Psoas muscle (tissue), 8 donors: ENCODE results near the gene VPS25. TPM values are rescaled to one million over a fixed set of nuclear protein-coding genes. Genes with fewer than 3 reads are reported as not detected.

ENCODE experiments used
- ATAC-seq, 4 donors: fragments of 200-7000 bp; cut with Tn5 transposase; one replicate each; pipeline ENCODE4 v1.9.1; 2020; ENCODE audit warnings: moderate library complexity in 3 of 4, mild to moderate bottlenecking in 2 of 4
- DNase-seq, 2 donors: peaks; one replicate each; pipeline ENCODE4 v3.0.0-alpha.2; 2020
- H3K27ac ChIP-seq: fragments of 200-600 bp; one replicate; pipeline ENCODE4 v1.8.0; 2022
- H3K27me3 ChIP-seq, 3 donors: fragments of 200-600 bp in 1 of 3; one replicate each; pipeline versions ENCODE4 v1.6.1 to v1.8.0; 2013 to 2022; ENCODE audit warnings: low read length in 2 of 3, mild to moderate bottlenecking in 2 of 3, moderate library complexity in 1 of 3; ENCODE audit not compliant: insufficient read depth in 3 of 3
- H3K36me3 ChIP-seq, 2 donors: fragments of 200-600 bp in 1 of 2; one replicate each; pipeline versions ENCODE4 v1.6.1 to v1.8.0; 2013 to 2022; ENCODE audit warnings: low read depth in 1 of 2, mild to moderate bottlenecking in 1 of 2, moderate library complexity in 1 of 2; ENCODE audit not compliant: insufficient read depth in 1 of 2
- H3K4me1 ChIP-seq: fragments of 200-600 bp; one replicate; pipeline ENCODE4 v1.8.0; 2022
- H3K4me3 ChIP-seq: fragments of 200-600 bp; one replicate; pipeline ENCODE4 v1.8.0; 2022; ENCODE audit warnings: mild to moderate bottlenecking
- H3K9me3 ChIP-seq: fragments of 200-600 bp; one replicate; pipeline ENCODE4 v1.8.0; 2022
- CTCF ChIP-seq: fragments of 200-600 bp; IDR thresholded peaks from one replicate; pipeline ENCODE4 v1.8.0; 2022; ENCODE audit warnings: antibody characterized with exemption
- WGBS, 3 donors: extraction: QIAGEN DNeasy Blood & Tissue Kit; methylation state at CpG; one replicate each; pipeline versions ENCODE4 v1.1.6 to v1.1.7; 2013; 5-methylcytosine and 5-hydroxymethylcytosine counted together
- intact Hi-C, 2 donors: fragments of 100-400 bp; cut with DNase I; formaldehyde crosslinking; loops; one replicate each; pipeline versions ENCODE4 v1.11.0 to v1.14.2; 2022
- polyA plus RNA-seq, 3 donors: library from polyadenylated mRNA; stranded (reverse); fragments of 200-250 nt; gene quantifications; one replicate each; pipeline ENCODE4 v1.2.3, GENCODE V29; 2013
- total RNA-seq, 4 donors: library from RNA; stranded (reverse); fragmentation: NEBNext Ultra II Directional in 2 of 4; extraction: Animal tissue kit (Norgen Biotek cat#: 25700) in 2 of 4; gene quantifications; one replicate each; pipeline versions ENCODE4 v1.2.1 to v1.2.4, GENCODE V29; 2021 to 2023
- donor health status: healthy with polysubstance abuse.
- donor health status: DM: no; HTN: no; CAD: no; lungs with moderate emphysema.
- donor health status: Bipolar disorder and iron deficiency.
- donor health status: healthy.
- donor health status: DM: yes; HTN: yes; CAD: no.
- donor health status: DM: no; HTN: no; CAD: no.
- donor health status: DM: no; HTN: no; CAD: no.
- donor health status: DM: yes; HTN: yes; CAD: no.

The VPS25 gene
- total and polyA plus RNA-seq, 7 donors = 38.6 to 73.3 (median 45.2) TPM

- intact Hi-C loops = loop anchor here in 1 of 2 donors (5.0 kb wide), 1 partner anchor 51 kb away; no protein-coding TSS in a partner anchor
- peak overlapping the region; percentile 88 for H3K27ac ChIP-seq
- H3K4me3 ChIP-seq = peak overlapping the region; percentile 76
- H3K9me3 ChIP-seq = no peaks in the 10 kb centered on the region
- DNase-seq = no peak
- no peak for ATAC-seq
- 48 to 61% (median 49%) methylated on average over 10 of the region's 10 CpGs for WGBS, 3 donors
- peaks cover 0 to 2% of the 10 kb centered on the region in 2 donors for H3K36me3 ChIP-seq
- H3K4me1 ChIP-seq = peaks cover 17% of the 10 kb centered on the region
- no peak for TF ChIP-seq CTCF
- H3K27me3 ChIP-seq = no peaks in the 10 kb centered on the region
These were observed 29.5 kb upstream of the VPS25 start for GRCh38 chr17:42743595-42744282.

GRCh38 chr17:42744283-42744805, 28.9 kb upstream of the VPS25 start:
- no peak for TF ChIP-seq CTCF
- DNase-seq (peak; percentile 84 to 91), ATAC-seq (peak; percentile 76 to 85 (median 80))
- H3K27me3 ChIP-seq = no peaks in the 10 kb centered on the region
- no peaks in the 10 kb centered on the region for H3K9me3 ChIP-seq
- H3K4me3 ChIP-seq = peak overlapping the region; percentile 76
- peaks cover 0 to 2% of the 10 kb centered on the region in 2 donors for H3K36me3 ChIP-seq
- 1% methylated on average over 22 to 32 of the region's 32 CpGs for WGBS, 3 donors
- intact Hi-C loops = loop anchor here in 1 of 2 donors (5.0 kb wide), 1 partner anchor 52 kb away; no protein-coding TSS in a partner anchor
- peaks cover 17% of the 10 kb centered on the region for H3K4me1 ChIP-seq
- peak overlapping the region; percentile 88 for H3K27ac ChIP-seq

GRCh38 chr17:42744806-42745617, 28.2 kb upstream of the VPS25 start, which contains the start of gene EZH1:
Gene EZH1 (minus strand): TSS chr17:42745040. CDS start chr17:42728941, 16,099 bp downstream.
- Histone ChIP-seq H3K4me1 (peaks cover 17% of the 10 kb centered on the region), H3K9me3 (no peaks in the 10 kb centered on the region), H3K4me3 (peak within 1 kb of the TSS; percentile 76), H3K27me3 (no peaks in the 10 kb centered on the region), H3K36me3 (peaks cover 0 to 2% of the 10 kb centered on the region in 2 donors), H3K27ac (peak within 1 kb of the TSS; percentile 88)
- peak; percentile 97 to 98 (median 98) for ATAC-seq
- 4 to 7% (median 6%) methylated on average over 37 to 50 of the region's 50 CpGs for WGBS, 3 donors
- intact Hi-C loops = loop anchor here in 1 of 2 donors (5.0 kb wide), 1 partner anchor 53 kb away; no protein-coding TSS in a partner anchor
- DNase-seq = peak; percentile 90 to 96
- no peak for TF ChIP-seq CTCF

- TF ChIP-seq CTCF = no peak
- H3K36me3 ChIP-seq = no peaks in the 10 kb centered on the region
- no peaks in the 10 kb centered on the region for H3K27me3 ChIP-seq
- DNase-seq (peak; percentile 57 to 75), ATAC-seq (no peak)
- H3K27ac ChIP-seq = peak overlapping the region; percentile 3
- peaks cover 14% of the 10 kb centered on the region for H3K4me1 ChIP-seq
- H3K9me3 ChIP-seq = no peaks in the 10 kb centered on the region
- intact Hi-C loops = no loop called here
- no peak overlapping the region for H3K4me3 ChIP-seq
- WGBS, 3 donors = 31 to 40% (median 35%) methylated on average over 7 of the region's 7 CpGs
These were observed 24.9 kb upstream of the VPS25 start for GRCh38 chr17:42748202-42748907.
